Measurements from ENCODE around the gene ADARB1. TPM values are rescaled to one million over a fixed set of nuclear protein-coding genes. Genes with fewer than 3 reads are reported as not detected.

ADARB1 gene
- total RNA-seq, 2 experiments from 2014 or later, result 27.5 to 28.6 TPM

GRCh38 chr21:45203983-45204382, 129.6 kb downstream of the ADARB1 start:
- ATAC-seq (ENCODE audit: poor library complexity) (no peak), DNase-seq (no peak)
- Mint-ChIP-seq H3K4me1 (ENCODE audit: low read depth) (peaks cover 4% of the 10 kb centered on the region), H3K27ac (no peak overlapping the region), H3K36me3 (ENCODE audit: low read depth) (peaks cover 79% of the 10 kb centered on the region), H3K9me3 (no peaks in the 10 kb centered on the region), H3K4me3 (no peak overlapping the region), H3K27me3 (no peaks in the 10 kb centered on the region)
- intact Hi-C loops (cut with DNase I, micrococcal nuclease), result no loop called here
- TF ChIP-seq CTCF (IDR thresholded peaks at IDR 0.05), result no peak
- Histone ChIP-seq H3K4me1 (ENCODE audit: insufficient read depth, low read length) (peaks cover 19% of the 10 kb centered on the region), H3K27me3 (ENCODE audit: control insufficient read depth in 1 of 2, insufficient read depth in 2 of 2, low read length in 2 of 2) (no peaks in the 10 kb centered on the region), H3K4me3 (ENCODE audit: low read length) (no peak overlapping the region), H3K36me3 (ENCODE audit: insufficient read depth, low read length) (peaks cover 52% of the 10 kb centered on the region), H3K27ac (ENCODE audit: low read depth in 1 of 2, low read length in 2 of 2) (no peak overlapping the region), H3K9me3 (ENCODE audit: control insufficient read depth in 1 of 2, insufficient read depth in 1 of 2, low read length in 2 of 2) (no peaks in the 10 kb centered on the region)
- CTCF ChIA-PET, result interaction anchor here (1.3 kb wide), 1 partner anchor 24 kb away, joined by 3 read pairs; no protein-coding TSS in a partner anchor
- POLR2A ChIA-PET, result no interaction called here

DNA sequence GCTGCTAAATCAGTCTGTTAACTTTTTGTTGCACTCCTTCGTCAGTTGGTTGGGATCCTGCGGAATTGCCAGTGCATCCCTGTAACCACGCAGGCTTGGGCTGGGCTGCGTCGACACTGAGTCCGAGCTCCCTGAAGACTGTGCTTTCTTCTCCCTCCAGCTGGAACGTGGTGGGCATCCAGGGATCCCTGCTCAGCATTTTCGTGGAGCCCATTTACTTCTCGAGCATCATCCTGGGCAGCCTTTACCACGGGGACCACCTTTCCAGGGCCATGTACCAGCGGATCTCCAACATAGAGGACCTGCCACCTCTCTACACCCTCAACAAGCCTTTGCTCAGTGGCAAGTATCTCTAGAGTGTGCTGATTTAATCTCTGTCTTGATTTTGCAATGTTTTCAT, 130.0 kb downstream of the ADARB1 start:
- Mint-ChIP-seq H3K27ac (no peak overlapping the region), H3K36me3 (ENCODE audit: low read depth) (peaks cover 79% of the 10 kb centered on the region), H3K27me3 (no peaks in the 10 kb centered on the region), H3K9me3 (no peaks in the 10 kb centered on the region), H3K4me1 (ENCODE audit: low read depth) (no peaks in the 10 kb centered on the region), H3K4me3 (no peak overlapping the region)
- ATAC-seq (ENCODE audit: poor library complexity) (no peak), DNase-seq (no peak)
- Histone ChIP-seq H3K27me3 (ENCODE audit: control insufficient read depth in 1 of 2, insufficient read depth in 2 of 2, low read length in 2 of 2) (no peaks in the 10 kb centered on the region), H3K4me3 (ENCODE audit: low read length) (no peak overlapping the region), H3K36me3 (ENCODE audit: insufficient read depth, low read length) (peaks cover 48% of the 10 kb centered on the region), H3K4me1 (ENCODE audit: insufficient read depth, low read length) (peaks cover 19% of the 10 kb centered on the region), H3K9me3 (ENCODE audit: control insufficient read depth in 1 of 2, insufficient read depth in 1 of 2, low read length in 2 of 2) (no peaks in the 10 kb centered on the region), H3K27ac (ENCODE audit: low read depth in 1 of 2, low read length in 2 of 2) (no peak overlapping the region)
- intact Hi-C loops (cut with DNase I, micrococcal nuclease), result no loop called here
- TF ChIP-seq CTCF (IDR thresholded peaks at IDR 0.05), result no peak
- POLR2A ChIA-PET, result no interaction called here
- CTCF ChIA-PET, result interaction anchor here (1.3 kb wide), 1 partner anchor 24 kb away, joined by 3 read pairs; no protein-coding TSS in a partner anchor

GRCh38 chr21:45207839-45208626, 133.7 kb downstream of the ADARB1 start:
- no peak overlapping the region for H3K4me3 ChIP-seq (ENCODE audit: low read length)
- no peaks in the 10 kb centered on the region for H3K4me1 Mint-ChIP-seq (ENCODE audit: low read depth)
- H3K36me3 Mint-ChIP-seq (ENCODE audit: low read depth), result peaks cover 94% of the 10 kb centered on the region
- intact Hi-C loops (cut with DNase I, micrococcal nuclease), result no loop called here
- no peaks in the 10 kb centered on the region for H3K27me3 Mint-ChIP-seq
- DNase-seq, result peak in 1 of 14 experiments; percentile 23
- no peaks in the 10 kb centered on the region for H3K9me3 Mint-ChIP-seq
- POLR2A ChIA-PET, result no interaction called here
- H3K4me1 ChIP-seq (ENCODE audit: insufficient read depth, low read length), result peaks cover 7% of the 10 kb centered on the region
- TF ChIP-seq CTCF (IDR thresholded peaks at IDR 0.05), result no peak
- H3K27me3 ChIP-seq (ENCODE audit: control insufficient read depth in 1 of 2, insufficient read depth in 2 of 2, low read length in 2 of 2), result no peaks in the 10 kb centered on the region
- CTCF ChIA-PET, result interaction anchor here (1.1 to 1.4 kb wide), 2 partner anchors 8 to 56 kb away, joined by 3 read pairs; no protein-coding TSS in a partner anchor
- H3K27ac ChIP-seq (ENCODE audit: low read depth in 1 of 2, low read length in 2 of 2), result no peak overlapping the region
- no peak for ATAC-seq (ENCODE audit: poor library complexity)
- H3K36me3 ChIP-seq (ENCODE audit: insufficient read depth, low read length), result peaks cover 55% of the 10 kb centered on the region
- no peaks in the 10 kb centered on the region for H3K9me3 ChIP-seq (ENCODE audit: control insufficient read depth in 1 of 2, insufficient read depth in 1 of 2, low read length in 2 of 2)
- no peak overlapping the region for H3K27ac Mint-ChIP-seq
- no peak overlapping the region for H3K4me3 Mint-ChIP-seq

All from CD4-positive, alpha-beta T cell (primary cell).